Naive B cell (primary cell): ENCODE measurements around the gene PANK4. TPM values are rescaled to one million over a fixed set of nuclear protein-coding genes. Genes with fewer than 3 reads are reported as not detected.

ENCODE experiments used
- ATAC-seq, 2 donors: fragments of 150-1000 bp; cut with Tn5 transposase; 2 replicates each; pipeline ENCODE4 v1.10.0; 2021; ENCODE audit warnings: low read depth in 2 of 2, mild to moderate bottlenecking in 2 of 2, moderate library complexity in 2 of 2
- DNase-seq: peaks from one replicate; pipeline ENCODE4 v3.0.0; 2022
- H3K27ac Mint-ChIP-seq, 6 donors: one replicate each; pipeline ENCODE4 v1.8.0; 2020 to 2022; ENCODE audit warnings: mild to moderate bottlenecking in 6 of 6, mixed read lengths in 6 of 6, moderate library complexity in 5 of 6, inconsistent platforms in 2 of 6
- H3K27me3 Mint-ChIP-seq, 3 donors: one replicate each; pipeline ENCODE4 v1.8.0; 2021 to 2022; ENCODE audit warnings: mixed read lengths in 3 of 3, mild to moderate bottlenecking in 1 of 3
- H3K36me3 Mint-ChIP-seq, 2 donors: one replicate each; pipeline ENCODE4 v1.8.0; 2020 to 2022; ENCODE audit warnings: mixed read lengths in 2 of 2, inconsistent platforms in 1 of 2, mild to moderate bottlenecking in 1 of 2
- H3K4me1 Mint-ChIP-seq, 3 donors: one replicate each; pipeline ENCODE4 v1.8.0; 2020 to 2022; ENCODE audit warnings: mixed read lengths in 3 of 3, inconsistent platforms in 1 of 3, mild to moderate bottlenecking in 1 of 3, moderate library complexity in 1 of 3
- H3K4me3 Mint-ChIP-seq, 8 donors: one replicate each; pipeline ENCODE4 v1.8.0; 2020 to 2022; ENCODE audit warnings: mild to moderate bottlenecking in 8 of 8, mixed read lengths in 8 of 8, moderate library complexity in 8 of 8, inconsistent platforms in 2 of 8
- H3K9me3 Mint-ChIP-seq, 7 donors: one replicate each; pipeline ENCODE4 v1.8.0; 2020 to 2022; ENCODE audit warnings: mixed read lengths in 7 of 7, mild to moderate bottlenecking in 5 of 7, inconsistent platforms in 2 of 7, moderate library complexity in 1 of 7
- polyA plus RNA-seq, 6 donors: library from polyadenylated mRNA; unstranded; fragments of 300-500 nt; fragmentation: Illumina TruSeq; gene quantifications; one replicate each; pipeline ENCODE4 v1.2.3, GENCODE V29; 2021; ENCODE audit warnings: low read depth in 6 of 6

PANK4 gene
- polyA plus RNA-seq, 6 donors from 2014 or later = 8.6 to 22.2 (median 9.9) TPM

GRCh38 chr1:2505461-2505994 is 20.9 kb downstream of the PANK4 start:
- Mint-ChIP-seq H3K27ac (peak overlapping the region in 2 of 6 donors; percentile 24 to 52), H3K36me3 (no peaks in the 10 kb centered on the region), H3K27me3 (no peaks in the 10 kb centered on the region), H3K4me1 (peaks cover under 1 to 12% (median 4%) of the 10 kb centered on the region in 3 donors), H3K4me3 (no peak overlapping the region), H3K9me3 (no peaks in the 10 kb centered on the region)
- ATAC-seq (no peak), DNase-seq (no peak)

- H3K27ac Mint-ChIP-seq = no peak overlapping the region
- H3K27me3 Mint-ChIP-seq = no peaks in the 10 kb centered on the region
- peaks cover 6 to 18% (median 9%) of the 10 kb centered on the region in 3 donors for H3K4me1 Mint-ChIP-seq
- no peak overlapping the region for H3K4me3 Mint-ChIP-seq
- no peak for ATAC-seq
- no peaks in the 10 kb centered on the region for H3K9me3 Mint-ChIP-seq
- DNase-seq = no peak
- H3K36me3 Mint-ChIP-seq = no peaks in the 10 kb centered on the region
These were observed 21.5 kb downstream of the PANK4 start for GRCh38 chr1:2504949-2505272.

- peaks cover 7 to 21% (median 14%) of the 10 kb centered on the region in 3 donors for H3K4me1 Mint-ChIP-seq
- no peaks in the 10 kb centered on the region for H3K36me3 Mint-ChIP-seq
- H3K27me3 Mint-ChIP-seq = no peaks in the 10 kb centered on the region
- DNase-seq = no peak
- H3K9me3 Mint-ChIP-seq = no peaks in the 10 kb centered on the region
- no peak overlapping the region for H3K4me3 Mint-ChIP-seq
- no peak for ATAC-seq
- H3K27ac Mint-ChIP-seq = no peak overlapping the region
These were observed 22.0 kb downstream of the PANK4 start for GRCh38 chr1:2504225-2504948.

- Mint-ChIP-seq H3K4me3 (no peak overlapping the region), H3K36me3 (no peaks in the 10 kb centered on the region)
These were observed 22.7 kb downstream of the PANK4 start for GRCh38 chr1:2503554-2504224.

GRCh38 chr1:2502661-2503553 is 23.5 kb downstream of the PANK4 start:
- H3K4me1 Mint-ChIP-seq = peaks cover 14 to 31% (median 20%) of the 10 kb centered on the region in 3 donors
- no peaks in the 10 kb centered on the region for H3K36me3 Mint-ChIP-seq
- no peak for ATAC-seq
- H3K27ac Mint-ChIP-seq = peak overlapping the region in 1 of 6 donors; percentile 12
- no peak for DNase-seq
- no peaks in the 10 kb centered on the region for H3K9me3 Mint-ChIP-seq
- peak overlapping the region in 2 of 8 donors; percentile 20 to 38 for H3K4me3 Mint-ChIP-seq
- H3K27me3 Mint-ChIP-seq = no peaks in the 10 kb centered on the region

More at GRCh38 chr1:2503554-2504224, 22.7 kb downstream of the PANK4 start:
- ATAC-seq (no peak), DNase-seq (no peak)
- Mint-ChIP-seq H3K27me3 (no peaks in the 10 kb centered on the region), H3K9me3 (no peaks in the 10 kb centered on the region), H3K4me1 (peaks cover 11 to 26% (median 18%) of the 10 kb centered on the region in 3 donors), H3K27ac (no peak overlapping the region)

- ATAC-seq (no peak), DNase-seq (no peak)
- no peaks in the 10 kb centered on the region for H3K9me3 Mint-ChIP-seq
- H3K4me3 Mint-ChIP-seq = no peak overlapping the region
- peaks cover 15 to 38% (median 27%) of the 10 kb centered on the region in 3 donors for H3K4me1 Mint-ChIP-seq
- H3K27ac Mint-ChIP-seq = no peak overlapping the region
- no peaks in the 10 kb centered on the region for H3K36me3 Mint-ChIP-seq
- no peaks in the 10 kb centered on the region for H3K27me3 Mint-ChIP-seq
These were observed 24.2 kb downstream of the PANK4 start for GRCh38 chr1:2502210-2502609.

GRCh38 chr1:2501820-2502119 is 24.6 kb downstream of the PANK4 start:
- H3K4me3 Mint-ChIP-seq = no peak overlapping the region
- no peaks in the 10 kb centered on the region for H3K9me3 Mint-ChIP-seq
- H3K27ac Mint-ChIP-seq = no peak overlapping the region
- ATAC-seq = no peak
- H3K4me1 Mint-ChIP-seq = peaks cover 19 to 42% (median 32%) of the 10 kb centered on the region in 3 donors
- DNase-seq = no peak
- H3K36me3 Mint-ChIP-seq = no peaks in the 10 kb centered on the region
- H3K27me3 Mint-ChIP-seq = no peaks in the 10 kb centered on the region

- Mint-ChIP-seq H3K9me3 (no peaks in the 10 kb centered on the region), H3K27ac (no peak overlapping the region), H3K4me1 (peaks cover 25 to 47% (median 37%) of the 10 kb centered on the region in 3 donors), H3K4me3 (peak overlapping the region in 1 of 8 donors; percentile 57), H3K27me3 (no peaks in the 10 kb centered on the region), H3K36me3 (no peaks in the 10 kb centered on the region)
- ATAC-seq (no peak), DNase-seq (no peak)
These were observed 25.2 kb downstream of the PANK4 start for GRCh38 chr1:2501041-2501819.

- no peak for ATAC-seq
- H3K27ac Mint-ChIP-seq = peak overlapping the region in 4 of 6 donors; percentile 49 to 79 (median 72)
These were observed 26.3 kb downstream of the PANK4 start for GRCh38 chr1:2499986-2500596.

GRCh38 chr1:2499260-2499659 is 27.1 kb downstream of the PANK4 start:
- no peak for ATAC-seq
- Mint-ChIP-seq H3K36me3 (no peaks in the 10 kb centered on the region), H3K27me3 (no peaks in the 10 kb centered on the region), H3K27ac (peak overlapping the region in 2 of 6 donors; percentile 30 to 37), H3K4me3 (peak overlapping the region in 2 of 8 donors; percentile 42 to 57), H3K9me3 (no peaks in the 10 kb centered on the region), H3K4me1 (peaks cover 36 to 64% (median 50%) of the 10 kb centered on the region in 3 donors)
- DNase-seq = no peak

More at GRCh38 chr1:2499986-2500596, 26.3 kb downstream of the PANK4 start:
- Mint-ChIP-seq H3K27me3 (no peaks in the 10 kb centered on the region), H3K4me3 (peak overlapping the region in 7 of 8 donors; percentile 25 to 81 (median 57)), H3K4me1 (peaks cover 32 to 59% (median 43%) of the 10 kb centered on the region in 3 donors), H3K9me3 (no peaks in the 10 kb centered on the region), H3K36me3 (no peaks in the 10 kb centered on the region)
- DNase-seq = no peak

- no peak overlapping the region for H3K27ac Mint-ChIP-seq
- peaks cover 42 to 68% (median 56%) of the 10 kb centered on the region in 3 donors for H3K4me1 Mint-ChIP-seq
- ATAC-seq (no peak), DNase-seq (no peak)
- H3K4me3 Mint-ChIP-seq = no peak overlapping the region
- no peaks in the 10 kb centered on the region for H3K27me3 Mint-ChIP-seq
- no peaks in the 10 kb centered on the region for H3K9me3 Mint-ChIP-seq
- H3K36me3 Mint-ChIP-seq = no peaks in the 10 kb centered on the region
These were observed 27.7 kb downstream of the PANK4 start for GRCh38 chr1:2498648-2499047.

GRCh38 chr1:2497891-2498290 is 28.5 kb downstream of the PANK4 start:
- H3K27me3 Mint-ChIP-seq = no peaks in the 10 kb centered on the region
- H3K36me3 Mint-ChIP-seq = no peaks in the 10 kb centered on the region
- H3K27ac Mint-ChIP-seq = peak overlapping the region in 2 of 6 donors; percentile 81 to 92
- ATAC-seq (no peak), DNase-seq (no peak)
- H3K9me3 Mint-ChIP-seq = no peaks in the 10 kb centered on the region
- H3K4me3 Mint-ChIP-seq = peak overlapping the region in 6 of 8 donors; percentile 6 to 90 (median 68)
- H3K4me1 Mint-ChIP-seq = peaks cover 49 to 76% (median 63%) of the 10 kb centered on the region in 3 donors
